Endodermal cell (in vitro differentiated cells): ENCODE measurements around the gene PHTF1. TPM values are rescaled to one million over a fixed set of nuclear protein-coding genes. Genes with fewer than 3 reads are reported as not detected.

ENCODE experiments used
- DNase-seq: peaks from one replicate; pipeline ENCODE4 v3.0.0-alpha.2; 2017
- H3K27ac ChIP-seq: 2 replicates; pipeline ENCODE4 v1.5.1; 2013; ENCODE audit warnings: mild to moderate bottlenecking, low read depth, low read length, moderate library complexity
- H3K27me3 ChIP-seq: 2 replicates; pipeline ENCODE4 v1.6.1; 2013; ENCODE audit warnings: mild to moderate bottlenecking, low read length, moderate library complexity; ENCODE audit not compliant: insufficient read depth, control insufficient read depth, poor library complexity, severe bottlenecking
- H3K36me3 ChIP-seq: 2 replicates; pipeline ENCODE4 v1.7.0; 2013; ENCODE audit warnings: mild to moderate bottlenecking, low read length, moderate library complexity; ENCODE audit not compliant: control insufficient read depth, insufficient read depth
- H3K4me1 ChIP-seq: one replicate; pipeline ENCODE4 v1.7.0; 2013; ENCODE audit warnings: low read length; ENCODE audit not compliant: control insufficient read depth, insufficient read depth
- H3K4me3 ChIP-seq: 2 replicates; pipeline ENCODE4 v1.5.1; 2013; ENCODE audit warnings: mild to moderate bottlenecking, low read length, moderate library complexity
- H3K9ac ChIP-seq: 2 replicates; pipeline ENCODE4 v1.6.1; 2013; ENCODE audit warnings: mild to moderate bottlenecking, low read length, moderate library complexity; ENCODE audit not compliant: poor library complexity, severe bottlenecking; ENCODE audit errors: extremely low read depth
- H3K9me3 ChIP-seq: 2 replicates; pipeline ENCODE4 v1.6.1; 2013; ENCODE audit warnings: mild to moderate bottlenecking, low read length, moderate library complexity; ENCODE audit not compliant: control insufficient read depth
- H3K27ac Mint-ChIP-seq: 2 replicates; pipeline ENCODE4 v1.8.0; 2020; ENCODE audit warnings: mixed read lengths
- H3K27me3 Mint-ChIP-seq: 2 replicates; pipeline ENCODE4 v1.8.0; 2021; ENCODE audit warnings: mild to moderate bottlenecking, mixed read lengths; ENCODE audit not compliant: insufficient read depth
- H3K36me3 Mint-ChIP-seq: 2 replicates; pipeline ENCODE4 v1.8.0; 2020; ENCODE audit warnings: low read depth, mixed read lengths
- H3K4me1 Mint-ChIP-seq: 2 replicates; pipeline ENCODE4 v1.8.0; 2020; ENCODE audit warnings: mixed read lengths
- H3K4me3 Mint-ChIP-seq: 2 replicates; pipeline ENCODE4 v1.8.0; 2020; ENCODE audit warnings: mild to moderate bottlenecking, moderate library complexity, mixed read lengths
- H3K9me3 Mint-ChIP-seq: 2 replicates; pipeline ENCODE4 v1.8.0; 2020; ENCODE audit warnings: mild to moderate bottlenecking, mixed read lengths
- WGBS, 2 experiments: methylation state at CpG; one replicate each; pipeline versions ENCODE4 v1.1.5 to v1.1.7; 2013; ENCODE audit warnings: missing lambda C conversion rate in 2 of 2, mixed read lengths in 1 of 2; ENCODE audit not compliant: insufficient coverage in 1 of 2, insufficient read length in 1 of 2; 5-methylcytosine and 5-hydroxymethylcytosine counted together
- total RNA-seq, 2 donors: library from RNA; stranded (reverse); fragmentation: NEBNext Ultra II Directional in 1 of 2; extraction: Animal tissue kit (Norgen Biotek cat#: 25700) in 1 of 2; gene quantifications; 2 replicates in 1 of 2; 3 replicates in 1 of 2; pipeline ENCODE4 v1.2.1, GENCODE V29; 2021
- TF ChIP-seq, protein P1 (sequence below): fragments of 200-600 bp; sonication (generic); conservative IDR thresholded peaks from 2 replicates; pipeline ENCODE4 v1.5.0; 2021; ENCODE audit warnings: antibody characterized with exemption, mild to moderate bottlenecking

PHTF1 gene
- total RNA-seq, 2 donors from 2014 or later: 43.8 to 56.5 TPM

DNA sequence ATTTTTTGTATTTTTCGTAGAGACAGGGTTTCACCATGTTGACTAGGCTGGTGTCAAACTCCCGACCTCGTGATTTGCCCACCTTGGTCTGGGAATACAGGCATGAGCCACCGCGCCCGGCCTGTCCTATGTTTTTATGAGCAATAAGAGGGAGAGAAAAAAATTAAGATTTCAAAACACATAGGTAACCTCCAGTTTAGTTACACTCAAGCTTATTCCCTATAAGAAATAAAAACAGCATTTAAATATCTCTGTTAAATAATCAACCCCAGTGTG lies 45.9 kb upstream of the PHTF1 start:
- H3K4me1 ChIP-seq: peaks cover 3% of the 10 kb centered on the region
- 94 to 100% methylated on average over 3 to 6 of the region's 6 CpGs for WGBS, 2 experiments
- H3K27ac ChIP-seq: no peak overlapping the region
- peaks cover 3% of the 10 kb centered on the region for H3K36me3 ChIP-seq
- H3K27ac Mint-ChIP-seq: no peak overlapping the region
- H3K27me3 Mint-ChIP-seq: no peaks in the 10 kb centered on the region
- H3K27me3 ChIP-seq: no peaks in the 10 kb centered on the region
- no peak overlapping the region for H3K4me3 ChIP-seq
- H3K9ac ChIP-seq: no peak overlapping the region
- no peak for DNase-seq
- no peaks in the 10 kb centered on the region for H3K9me3 ChIP-seq
- peaks cover 13% of the 10 kb centered on the region for H3K4me1 Mint-ChIP-seq
- H3K9me3 Mint-ChIP-seq: no peaks in the 10 kb centered on the region
- no peak overlapping the region for H3K4me3 Mint-ChIP-seq
- peaks cover 16% of the 10 kb centered on the region for H3K36me3 Mint-ChIP-seq
- TF ChIP-seq, protein P1, sequence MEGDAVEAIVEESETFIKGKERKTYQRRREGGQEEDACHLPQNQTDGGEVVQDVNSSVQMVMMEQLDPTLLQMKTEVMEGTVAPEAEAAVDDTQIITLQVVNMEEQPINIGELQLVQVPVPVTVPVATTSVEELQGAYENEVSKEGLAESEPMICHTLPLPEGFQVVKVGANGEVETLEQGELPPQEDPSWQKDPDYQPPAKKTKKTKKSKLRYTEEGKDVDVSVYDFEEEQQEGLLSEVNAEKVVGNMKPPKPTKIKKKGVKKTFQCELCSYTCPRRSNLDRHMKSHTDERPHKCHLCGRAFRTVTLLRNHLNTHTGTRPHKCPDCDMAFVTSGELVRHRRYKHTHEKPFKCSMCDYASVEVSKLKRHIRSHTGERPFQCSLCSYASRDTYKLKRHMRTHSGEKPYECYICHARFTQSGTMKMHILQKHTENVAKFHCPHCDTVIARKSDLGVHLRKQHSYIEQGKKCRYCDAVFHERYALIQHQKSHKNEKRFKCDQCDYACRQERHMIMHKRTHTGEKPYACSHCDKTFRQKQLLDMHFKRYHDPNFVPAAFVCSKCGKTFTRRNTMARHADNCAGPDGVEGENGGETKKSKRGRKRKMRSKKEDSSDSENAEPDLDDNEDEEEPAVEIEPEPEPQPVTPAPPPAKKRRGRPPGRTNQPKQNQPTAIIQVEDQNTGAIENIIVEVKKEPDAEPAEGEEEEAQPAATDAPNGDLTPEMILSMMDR: no peak

DNA sequence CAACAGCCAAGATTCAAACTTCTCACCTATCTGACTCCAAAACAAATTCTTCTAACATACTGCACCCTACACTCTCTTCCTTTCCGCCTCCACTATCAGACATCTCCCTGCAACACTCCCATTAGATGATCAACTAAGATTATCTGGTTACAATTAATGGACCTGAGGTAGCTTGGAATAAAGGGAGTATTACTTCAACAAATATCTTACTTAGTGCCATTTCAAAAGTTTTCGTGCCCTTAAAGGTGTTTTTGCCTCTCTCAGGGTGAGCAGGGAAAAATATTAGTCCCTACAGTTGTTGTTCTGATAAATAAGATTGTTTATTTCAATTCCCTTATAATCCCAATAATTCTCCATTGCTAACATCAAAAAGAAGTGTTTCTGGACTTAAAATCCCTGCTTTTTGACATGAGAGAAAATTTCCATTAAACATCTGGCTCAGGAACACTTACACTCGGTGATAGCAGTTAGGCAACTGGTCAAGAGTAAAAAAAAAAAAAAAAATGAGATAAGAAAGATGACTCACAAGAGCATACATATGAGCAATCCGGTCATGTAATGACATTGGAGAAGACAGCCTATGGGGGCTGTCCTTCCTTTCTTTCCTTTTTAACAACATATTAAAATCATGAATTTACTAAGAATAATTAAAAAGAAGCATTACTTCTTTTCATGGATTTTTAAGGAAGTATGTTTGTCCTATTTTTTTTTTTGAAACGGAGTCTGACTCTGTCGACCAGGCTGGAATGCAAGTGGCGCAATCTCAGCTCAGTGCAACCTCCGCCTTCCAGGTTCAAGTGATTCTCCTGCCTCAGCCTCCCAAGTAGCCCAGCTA lies 45.4 kb upstream of the PHTF1 start:
- no peak overlapping the region for H3K4me3 Mint-ChIP-seq
- H3K4me1 Mint-ChIP-seq: peaks cover 9% of the 10 kb centered on the region
- Histone ChIP-seq H3K4me3 (no peak overlapping the region), H3K27me3 (no peaks in the 10 kb centered on the region), H3K9me3 (no peaks in the 10 kb centered on the region), H3K27ac (no peak overlapping the region), H3K9ac (no peak overlapping the region), H3K36me3 (peaks cover 3% of the 10 kb centered on the region), H3K4me1 (peaks cover 3% of the 10 kb centered on the region)
- 92 to 93% methylated on average over 5 to 7 of the region's 8 CpGs for WGBS, 2 experiments
- peak overlapping the region; percentile 3 for H3K27ac Mint-ChIP-seq
- TF ChIP-seq, protein P1: no peak
- peaks cover 16% of the 10 kb centered on the region for H3K36me3 Mint-ChIP-seq
- H3K9me3 Mint-ChIP-seq: no peaks in the 10 kb centered on the region
- H3K27me3 Mint-ChIP-seq: no peaks in the 10 kb centered on the region
- DNase-seq: no peak

DNA sequence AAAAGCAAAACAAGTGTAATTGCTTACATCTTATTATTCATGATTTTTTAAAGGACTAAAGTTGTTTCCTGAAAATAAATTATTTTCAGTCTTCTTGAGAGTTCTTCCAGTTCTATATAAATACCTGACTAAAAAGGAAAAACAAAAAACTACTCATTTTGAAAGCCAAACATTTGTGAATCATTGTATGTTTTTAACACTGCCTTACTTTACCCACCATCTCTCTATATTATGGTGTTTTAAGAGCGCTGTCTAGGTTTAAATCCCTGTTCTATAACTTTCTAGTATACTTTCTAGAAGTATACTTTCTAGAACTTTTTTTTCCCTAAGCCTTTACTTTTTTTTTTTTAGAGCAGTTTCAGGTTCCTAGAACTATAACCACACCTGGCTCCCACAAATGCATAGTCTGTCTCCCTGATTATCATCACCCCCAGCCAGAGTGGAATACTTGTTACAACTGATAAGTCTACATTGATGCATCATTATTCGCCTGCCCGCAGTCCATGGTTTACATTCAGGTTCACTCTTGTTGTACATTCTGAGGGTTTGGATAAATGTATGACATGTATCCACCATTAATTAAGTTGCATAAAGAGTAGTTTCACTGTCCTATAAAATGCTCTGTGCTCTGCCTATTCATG lies 43.2 kb upstream of the PHTF1 start:
- H3K36me3 Mint-ChIP-seq: peaks cover 15% of the 10 kb centered on the region
- 67 to 98% methylated on average over 1 to 3 of the region's 3 CpGs for WGBS, 2 experiments
- H3K9me3 Mint-ChIP-seq: no peaks in the 10 kb centered on the region
- DNase-seq: no peak
- H3K27ac ChIP-seq: no peak overlapping the region
- H3K4me3 Mint-ChIP-seq: no peak overlapping the region
- no peaks in the 10 kb centered on the region for H3K27me3 ChIP-seq
- H3K9me3 ChIP-seq: no peaks in the 10 kb centered on the region
- H3K27me3 Mint-ChIP-seq: no peaks in the 10 kb centered on the region
- peaks cover 3% of the 10 kb centered on the region for H3K4me1 ChIP-seq
- peaks cover 5% of the 10 kb centered on the region for H3K36me3 ChIP-seq
- H3K9ac ChIP-seq: no peak overlapping the region
- H3K4me3 ChIP-seq: no peak overlapping the region
- peaks cover 9% of the 10 kb centered on the region for H3K4me1 Mint-ChIP-seq
- TF ChIP-seq, protein P1: no peak
- no peak overlapping the region for H3K27ac Mint-ChIP-seq
